ENCODE results near the gene CBR3. TPM values are rescaled to one million over a fixed set of nuclear protein-coding genes. Genes with fewer than 3 reads are reported as not detected.

CBR3 gene
- total and polyA plus RNA-seq, 2 of the 13 experiments (the other 11 are each of a cell fraction or from before 2014, with no cell fraction given): not detected

GRCh38 chr21:36098182-36098532 lies 36.7 kb upstream of the CBR3 start:
- no TSS peak for BruUV-seq (replicated peaks)
- DNase-seq (ENCODE audit: low spot score) (no peak), FAIRE-seq (no peak), ATAC-seq (no peak)
- 10% methylated on average over 2 of the region's 2 CpGs for WGBS (ENCODE audit: low lambda C conversion rate)
- Histone ChIP-seq H3K9ac (ENCODE audit: insufficient read depth, low read depth, low read length) (no peak overlapping the region), H3K4me3 (replicated peaks in 1 of 3; ENCODE audit: insufficient read depth in 1 of 3, low read depth in 2 of 3, low read length in 3 of 3) (no peak overlapping the region), H2AFZ (ENCODE audit: low read length) (no peak overlapping the region), H4K20me1 (ENCODE audit: insufficient read depth, low read length) (no peaks in the 10 kb centered on the region), H3K27me3 (ENCODE audit: control insufficient read depth in 1 of 2, insufficient read depth in 2 of 2, low read length in 2 of 2) (peaks cover 0 to 10% of the 10 kb centered on the region in 2 experiments; a peak in 2 of 5 replicates), H3K9me3 (ENCODE audit: low read length) (no peaks in the 10 kb centered on the region), H3K4me2 (ENCODE audit: low read depth, low read length) (no peak overlapping the region), H3K79me2 (ENCODE audit: insufficient read depth, low read length) (no peaks in the 10 kb centered on the region), H3K36me3 (replicated peaks in 1 of 2; ENCODE audit: control insufficient read depth in 1 of 2, insufficient read depth in 2 of 2, low read length in 2 of 2) (no peaks in the 10 kb centered on the region), H3K27ac (ENCODE audit: extremely low read length, insufficient read depth, low read length) (no peak overlapping the region), H3K4me1 (ENCODE audit: insufficient read depth, low read length) (no peaks in the 10 kb centered on the region)
- intact Hi-C loops (cut with micrococcal nuclease; ENCODE audit: unreplicated experiment) (no loop called here), in situ Hi-C loops (cut with HindIII; ENCODE audit: extremely low pct_ligation_motif_present, low pct_unique_long_range_greater_than_20kb) (no loop called here)
- ChIA-PET POLR2A (no interaction called here), CTCF (ENCODE audit: low intra/inter-chr PET ratio, low total read pairs) (no interaction called here)
- TF ChIP-seq ZMYM2 (CRISPR knock-in tag; IDR thresholded peaks at IDR 0.05) (no peak), HCFC1 (IDR thresholded peaks at IDR 0.05; ENCODE audit: low read depth, low read length) (no peak), HOMEZ (CRISPR knock-in tag; IDR thresholded peaks at IDR 0.05; ENCODE audit: low read depth) (no peak), GATA4 (IDR thresholded peaks at IDR 0.05; ENCODE audit: borderline replicate concordance, low read depth) (no peak), ZBTB20 (CRISPR knock-in tag; IDR thresholded peaks at IDR 0.05; ENCODE audit: borderline replicate concordance, low read depth) (no peak), ZNF674 (CRISPR knock-in tag; IDR thresholded peaks at IDR 0.05; ENCODE audit: low read depth) (no peak), GTF2F1 (IDR thresholded peaks at IDR 0.05; ENCODE audit: low read length) (no peak), HNF4G (IDR thresholded peaks at IDR 0.05; ENCODE audit: borderline replicate concordance, low read depth, low read length) (no peak), HNF4G (CRISPR knock-in tag; IDR thresholded peaks at IDR 0.05; ENCODE audit: borderline replicate concordance, low read depth) (no peak), ZFP36L2 (CRISPR knock-in tag; IDR thresholded peaks at IDR 0.05) (no peak)
